NCI-H1930 (cell line): ENCODE data around the gene RTL10.
"Not testable (repeated sequence)": the region's sequence is repeated elsewhere in the genome, so short reads cannot be mapped to it uniquely, and the experiment has no call there.

Experiments
- DNase-seq, 2 experiments: peaks; one replicate each; lab custom pipeline; 2025; lab: John Stamatoyannopoulos, UW

The RTL10 gene

DNA sequence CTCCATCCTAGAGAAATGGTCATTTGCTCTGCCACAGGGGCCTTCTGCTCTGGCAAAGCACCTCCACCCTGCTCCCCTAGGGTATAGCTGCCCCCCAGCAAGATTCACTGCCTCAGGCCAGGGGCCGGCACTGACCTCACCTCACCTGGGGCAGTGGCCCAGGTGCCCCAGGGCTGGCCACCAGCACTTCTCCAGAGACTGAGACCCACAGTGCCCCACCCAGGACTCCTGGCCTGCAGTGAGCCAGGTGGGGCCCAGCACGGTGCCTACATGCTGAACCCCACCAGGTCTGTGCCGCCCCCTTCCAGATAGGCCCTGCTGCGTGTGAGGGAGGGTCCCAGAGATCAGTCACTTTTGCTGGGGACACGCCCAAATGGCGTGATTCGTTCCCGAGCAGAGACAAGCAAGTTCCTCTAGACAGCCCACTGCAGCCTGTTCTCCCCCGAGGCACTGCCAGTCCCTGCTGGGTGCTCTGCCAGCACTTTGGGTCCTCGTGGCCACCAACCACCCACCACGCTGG, 10.8 kb downstream of the RTL10 start:
- DNase-seq, result no peak

DNA sequence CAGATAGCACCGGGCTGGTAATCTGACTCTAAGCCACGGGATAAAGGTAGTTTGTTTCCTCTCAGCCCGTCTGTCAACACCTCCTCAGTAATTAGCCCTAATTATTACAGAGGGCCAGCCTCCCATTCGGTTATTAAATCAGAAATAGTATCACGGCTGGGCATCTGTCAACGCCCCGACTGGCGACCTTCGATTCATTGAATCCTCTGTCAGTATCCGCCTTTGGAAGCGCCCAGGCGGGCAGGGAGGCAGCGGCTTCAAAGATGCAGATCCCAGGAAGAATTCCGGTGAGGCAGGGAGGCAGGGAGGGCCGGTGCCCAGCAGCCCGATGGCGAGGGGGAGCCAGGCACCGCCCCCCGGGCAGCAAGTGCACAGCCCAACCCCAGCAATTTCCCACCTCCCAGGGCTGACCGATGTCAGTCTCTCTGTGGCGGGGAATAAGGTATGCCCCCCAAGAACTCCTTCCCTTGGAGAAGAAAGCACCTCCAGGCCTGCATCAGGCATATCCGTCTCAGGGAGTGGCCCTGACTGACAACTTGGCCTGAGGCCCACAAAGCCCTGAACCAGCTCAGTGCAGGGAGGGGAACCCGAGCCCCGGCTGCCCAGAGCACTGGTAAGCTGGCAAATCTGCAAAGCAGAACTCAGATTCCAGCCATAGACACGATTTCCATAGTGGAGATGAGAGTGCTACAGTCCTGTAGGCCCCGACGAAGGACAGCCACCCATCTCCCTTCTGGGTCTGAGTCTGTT, 11.4 kb downstream of the RTL10 start:
- DNase-seq, result no peak

DNA sequence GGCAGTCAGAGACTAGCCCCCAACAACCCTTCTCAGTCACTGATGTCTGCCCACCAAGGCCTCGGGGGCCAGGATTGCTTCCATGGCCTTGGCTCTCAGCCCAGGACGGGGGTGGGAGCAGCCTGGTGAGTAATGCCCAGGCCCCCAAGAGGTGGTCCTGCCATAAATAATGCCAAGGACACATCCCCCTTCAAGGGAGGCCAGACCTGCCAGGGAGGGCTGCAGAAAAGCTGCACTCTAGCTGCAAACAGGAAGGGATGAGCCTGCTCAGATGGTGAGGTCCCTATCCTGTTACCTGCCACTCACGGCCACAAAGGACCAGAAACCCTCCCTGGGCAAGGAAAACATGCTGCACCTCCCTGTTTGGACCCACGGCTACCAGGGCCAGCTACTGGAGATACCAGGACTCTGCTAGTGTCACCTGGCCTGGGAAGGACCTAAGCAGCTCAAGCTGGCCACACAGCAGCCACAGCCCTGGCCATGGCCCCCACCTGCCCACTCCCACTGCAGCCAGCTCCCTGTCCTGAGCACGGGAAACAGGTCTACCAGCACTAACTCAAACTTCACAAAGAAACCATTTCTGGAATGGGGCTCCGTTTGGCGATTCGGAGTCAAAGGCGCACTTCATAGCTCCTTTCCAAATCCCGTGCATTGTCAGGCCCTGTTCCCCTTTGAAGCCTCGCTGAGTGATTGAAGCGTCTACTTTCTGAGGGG, 12.1 kb downstream of the RTL10 start:
- no peak for DNase-seq

DNA sequence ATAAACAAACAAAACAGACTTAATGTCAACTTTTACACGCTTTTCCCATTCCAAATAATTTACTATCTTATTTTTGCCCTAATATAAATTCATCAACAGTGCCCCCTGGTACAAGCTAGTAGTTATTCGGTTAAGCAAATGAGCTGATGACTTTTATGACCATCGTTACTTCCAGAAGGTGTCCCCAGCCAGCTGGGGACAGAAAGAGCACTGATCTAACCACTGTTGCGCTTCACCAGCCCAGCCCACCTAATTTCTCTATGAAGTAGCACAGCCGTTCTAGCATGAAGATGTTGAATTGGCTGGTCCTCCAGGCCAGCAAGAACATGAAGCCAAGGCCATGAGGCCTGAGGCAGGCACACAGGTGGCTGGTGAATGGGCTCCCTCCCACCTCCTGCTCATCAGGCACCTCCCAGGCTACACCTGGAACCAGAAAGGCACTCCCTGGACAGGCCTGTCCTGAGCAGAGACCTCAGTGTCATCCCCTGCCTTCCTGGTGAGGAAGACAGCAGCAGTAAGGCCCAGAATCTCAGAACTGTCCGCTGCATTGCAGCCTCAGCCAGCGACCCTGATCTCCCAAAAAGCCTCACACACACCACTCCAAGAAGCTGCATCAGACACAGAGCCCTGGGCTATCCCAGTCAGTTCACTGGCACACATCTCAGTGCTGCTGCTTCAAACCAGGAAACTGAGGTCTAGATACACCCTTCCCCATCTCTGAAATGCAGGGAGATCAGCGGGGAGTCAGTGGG, 12.9 kb downstream of the RTL10 start:
- DNase-seq, result no peak

DNA sequence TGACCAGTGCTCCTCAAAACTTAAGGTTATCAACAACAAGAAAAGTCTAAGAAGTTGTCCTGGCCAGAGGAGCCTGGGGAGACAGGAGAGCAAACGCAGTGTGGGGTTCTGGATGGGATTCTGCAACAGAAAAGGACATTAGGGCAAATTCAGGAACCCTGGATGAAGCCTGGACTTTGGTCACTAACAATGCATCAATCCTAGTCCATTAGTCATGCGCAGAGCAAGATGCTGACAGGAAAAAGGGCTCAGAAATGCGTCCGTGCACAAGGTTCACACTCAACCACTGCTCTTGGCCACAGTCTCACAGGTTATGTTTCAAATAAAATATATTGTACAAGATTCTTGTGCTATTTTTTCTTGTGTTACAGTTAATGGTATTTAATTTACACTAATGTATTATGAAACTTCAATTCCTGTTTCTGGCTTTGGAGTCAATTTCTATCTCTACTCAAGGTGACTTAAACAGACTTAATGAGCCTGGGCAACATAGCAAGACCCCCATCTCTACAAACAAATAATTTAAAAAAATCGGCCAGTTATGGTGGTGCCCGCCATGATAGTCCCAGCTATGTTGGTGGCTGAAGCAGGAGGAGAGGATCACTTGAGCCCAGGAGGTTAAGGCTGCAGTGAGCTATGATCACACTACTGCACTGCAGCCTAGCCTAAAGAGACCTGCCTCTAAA, 13.6 kb downstream of the RTL10 start:
- DNase-seq, result no peak

DNA sequence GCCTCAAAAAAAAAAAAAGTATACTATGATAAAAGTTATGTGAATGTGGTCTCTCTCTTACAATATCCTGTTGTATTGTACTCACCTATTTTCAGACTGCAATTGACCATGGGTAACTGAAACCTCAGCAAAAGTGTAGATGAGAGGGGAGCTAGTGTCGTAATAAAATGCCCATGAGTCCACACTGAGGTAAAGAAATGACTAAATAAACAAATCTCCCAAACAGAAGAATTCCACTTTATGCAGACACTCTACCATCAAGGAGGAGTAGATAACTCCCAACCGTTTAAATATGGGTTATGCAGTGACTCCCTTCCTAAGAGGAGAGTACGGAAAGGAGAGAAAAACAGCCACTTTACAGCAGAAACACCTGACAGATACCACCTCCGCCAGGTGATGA, 14.6 kb downstream of the RTL10 start:
- DNase-seq, result no peak

DNA sequence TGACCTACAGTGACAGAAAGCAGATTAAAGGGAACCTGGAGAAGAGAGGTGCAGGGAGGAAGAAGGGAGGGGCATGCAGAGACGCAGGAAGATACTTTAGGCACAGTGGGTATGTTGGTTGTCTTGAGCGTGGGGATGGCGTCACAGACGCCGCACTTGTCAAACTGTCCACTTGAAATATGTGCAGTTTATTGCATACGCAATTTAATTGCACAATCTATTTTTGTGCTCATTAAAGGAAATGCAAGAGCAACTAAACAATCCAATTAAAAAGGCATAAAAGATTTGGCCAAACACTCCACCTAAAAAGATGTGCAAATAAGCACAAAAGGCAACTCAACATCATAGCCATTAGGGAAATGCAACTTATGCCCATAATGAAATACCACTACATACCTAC, 16.8 kb downstream of the RTL10 start:
- DNase-seq, result no peak

DNA sequence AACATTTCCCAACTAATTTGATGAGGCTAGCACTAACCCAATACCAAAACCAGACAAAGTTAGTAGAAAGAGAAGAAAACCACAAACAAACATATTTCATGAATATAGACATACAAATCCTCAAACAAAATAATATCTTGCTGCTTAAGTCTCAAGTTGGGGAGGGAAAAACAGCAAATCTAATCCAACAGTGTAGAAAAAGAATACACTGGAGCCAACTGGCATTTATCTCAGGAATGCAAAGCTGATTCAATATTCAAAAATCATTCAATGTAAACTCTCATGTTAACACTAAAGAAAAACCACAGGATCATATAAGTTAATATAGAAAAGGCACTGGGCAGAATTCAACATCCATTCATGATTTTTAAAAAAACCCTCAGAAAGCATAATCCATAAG, 18.2 kb downstream of the RTL10 start:
- no peak for DNase-seq

DNA sequence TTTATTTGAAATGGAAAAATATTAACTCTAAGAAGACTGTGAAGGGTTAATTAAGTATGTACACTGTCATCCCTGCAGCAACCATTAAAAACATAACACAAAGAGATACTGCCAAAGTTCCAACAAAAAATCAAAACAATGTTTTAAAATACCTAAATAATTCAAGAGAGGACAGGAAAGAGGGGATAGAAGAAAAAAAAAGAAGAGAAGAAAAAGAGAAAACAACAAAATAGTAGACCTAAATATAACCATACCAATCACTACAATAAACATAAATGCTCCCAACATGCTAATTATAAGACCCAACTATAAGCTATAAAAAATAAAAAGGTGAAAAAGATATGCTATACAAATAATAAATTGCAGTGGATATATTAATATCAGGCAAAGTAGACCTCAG, 20.1 kb downstream of the RTL10 start:
- no peak for DNase-seq

DNA sequence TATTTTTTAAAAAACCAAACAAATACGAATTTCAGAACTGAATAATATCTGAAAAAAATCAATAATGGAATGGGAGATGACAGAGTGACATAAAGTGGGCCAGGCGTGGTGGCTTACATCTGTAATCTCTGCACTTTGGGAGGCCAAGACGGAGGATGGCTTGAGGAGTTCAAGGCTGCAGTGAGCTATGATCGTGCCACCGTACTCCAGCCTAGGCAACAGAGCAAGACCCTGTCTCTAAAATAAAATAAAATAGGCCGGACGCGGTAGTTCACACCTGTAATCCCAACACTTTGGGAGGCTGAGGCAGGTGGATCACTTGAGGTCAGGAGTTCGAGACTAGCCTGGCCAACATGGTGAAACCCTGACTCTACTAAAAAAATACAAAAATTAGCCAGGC, 21.3 kb downstream of the RTL10 start:
- DNase-seq, result not testable (repeated sequence)

DNA sequence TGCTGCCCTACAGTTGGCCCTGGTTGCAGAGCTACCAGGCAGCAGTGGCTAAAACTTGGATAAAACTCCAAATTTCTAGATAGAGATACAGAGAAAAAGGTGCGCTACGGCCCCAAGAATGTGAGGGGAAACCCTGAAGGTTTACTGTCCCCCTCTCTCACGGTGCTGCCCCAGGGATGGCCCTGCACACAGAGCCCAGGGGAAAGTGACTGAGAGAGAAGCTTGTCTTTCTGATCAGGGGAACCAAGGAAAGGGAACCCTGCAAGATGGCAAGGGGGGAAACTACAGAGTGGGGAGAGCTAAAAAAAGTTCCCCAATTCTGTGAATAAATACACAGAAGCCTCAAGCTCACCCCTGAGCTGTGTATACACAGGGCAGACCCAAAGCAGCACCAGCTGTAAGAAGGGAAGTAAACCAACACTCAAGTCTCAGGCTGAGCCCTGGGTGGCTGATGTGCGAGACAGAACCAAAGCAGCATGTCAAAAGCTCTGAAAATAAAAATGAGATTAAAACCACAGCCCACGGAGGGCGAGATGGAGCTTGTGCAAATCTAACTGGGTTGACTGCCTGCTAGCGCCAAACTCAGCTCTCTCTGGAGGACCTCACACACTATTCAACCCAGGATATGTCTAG, 22.1 kb downstream of the RTL10 start:
- DNase-seq, result no peak

DNA sequence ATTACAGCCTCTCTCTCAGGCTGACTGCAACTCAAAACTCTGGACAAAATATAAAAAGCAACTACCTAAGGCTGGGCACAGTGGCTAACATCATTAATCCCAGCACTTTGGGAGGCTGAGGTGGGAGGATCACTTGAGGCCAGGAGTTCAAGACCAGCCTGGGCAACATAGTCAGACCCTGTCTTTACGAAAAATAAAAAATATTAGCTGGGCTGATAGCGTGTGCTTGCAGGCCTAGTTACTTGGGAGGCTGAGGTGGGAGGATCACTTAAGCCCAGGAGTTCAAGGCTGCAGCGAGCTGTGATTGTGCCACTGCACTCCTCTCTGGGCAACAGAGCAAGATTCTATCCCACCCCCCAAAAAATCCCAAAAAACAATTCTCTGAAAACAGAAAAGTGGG, 22.7 kb downstream of the RTL10 start:
- DNase-seq, result not testable (repeated sequence)

DNA sequence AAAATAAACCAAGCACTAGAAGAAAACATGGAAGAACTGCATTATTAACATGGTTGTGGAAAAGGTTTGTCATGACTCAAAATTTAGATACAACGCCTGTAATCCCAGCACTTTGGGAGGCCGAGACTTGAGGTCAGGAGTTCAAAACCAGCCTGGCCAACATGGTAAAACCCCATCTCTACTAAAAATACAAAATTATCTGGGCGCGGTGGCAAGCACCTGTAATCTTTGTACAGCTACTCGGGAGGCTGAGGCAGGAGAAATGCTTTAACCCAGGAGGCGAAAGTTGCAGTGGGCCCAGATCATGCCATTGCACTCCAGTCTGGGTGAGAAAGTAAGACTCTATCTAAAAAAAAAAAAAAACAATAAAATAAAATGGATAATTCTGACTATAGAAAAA, 23.7 kb downstream of the RTL10 start:
- no peak for DNase-seq

DNA sequence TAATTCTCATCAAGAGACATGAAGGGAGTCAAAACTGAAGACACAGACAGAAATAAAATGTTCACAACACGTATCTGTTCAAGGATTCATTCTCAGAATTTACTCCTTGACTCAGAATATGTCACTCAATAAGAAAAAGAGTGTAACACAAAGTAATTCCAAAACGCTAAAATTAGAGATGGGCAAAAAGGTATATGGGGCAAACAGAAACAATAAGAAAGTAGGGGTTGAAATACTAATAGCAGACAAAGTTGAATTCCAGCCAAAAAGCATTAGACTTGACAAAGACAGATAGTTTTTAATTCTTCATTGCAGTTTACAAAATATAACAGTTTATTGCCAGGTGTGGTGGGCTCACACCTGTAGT, 26.7 kb downstream of the RTL10 start:
- no peak for DNase-seq

DNA sequence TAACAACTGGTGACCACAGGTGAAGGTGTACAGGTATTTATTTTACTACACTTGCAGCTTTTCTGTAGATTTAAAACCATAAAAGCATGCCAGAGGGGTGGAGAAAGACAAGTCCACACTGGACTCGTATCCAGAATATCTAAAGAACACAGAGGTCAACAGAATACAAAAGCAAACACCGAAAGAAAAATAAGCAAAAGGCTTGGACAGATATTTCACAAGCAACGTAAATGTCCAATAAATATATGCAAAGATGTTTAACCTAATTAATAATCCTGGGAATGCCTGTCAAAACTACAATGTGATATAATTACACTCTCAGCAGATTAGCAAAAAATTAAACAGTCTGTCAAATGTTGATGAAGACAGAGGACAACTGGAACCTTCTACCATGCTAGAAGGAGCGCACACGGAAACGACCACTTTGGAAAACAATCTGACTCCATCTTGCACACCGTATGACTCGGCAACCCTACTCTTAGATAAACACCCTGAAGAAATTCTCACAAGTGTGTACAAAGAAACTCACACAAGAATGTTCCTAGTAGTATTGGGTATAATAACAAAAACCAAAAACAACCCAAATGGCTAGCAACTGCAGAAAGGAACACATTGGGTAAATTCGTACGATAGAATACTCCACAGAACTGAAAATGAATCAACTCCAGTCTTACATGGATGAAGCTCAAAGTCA, 27.2 kb downstream of the RTL10 start:
- DNase-seq, result no peak

DNA sequence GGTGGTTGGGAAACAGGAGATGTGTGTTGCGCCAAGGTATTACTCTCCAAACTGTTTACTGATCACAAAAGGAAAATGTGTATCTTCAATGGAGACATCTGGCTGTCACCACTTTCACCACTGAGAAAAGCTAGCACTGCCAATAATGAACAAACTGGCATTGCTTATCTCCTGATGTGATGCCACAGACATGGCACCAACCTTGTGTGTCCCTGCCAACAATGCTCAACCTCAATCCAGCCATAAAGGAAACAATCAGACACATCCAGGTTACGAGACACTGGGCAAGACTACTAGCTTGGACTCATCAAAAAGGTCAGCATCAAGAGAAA, 28.1 kb downstream of the RTL10 start:
- DNase-seq, result no peak

DNA sequence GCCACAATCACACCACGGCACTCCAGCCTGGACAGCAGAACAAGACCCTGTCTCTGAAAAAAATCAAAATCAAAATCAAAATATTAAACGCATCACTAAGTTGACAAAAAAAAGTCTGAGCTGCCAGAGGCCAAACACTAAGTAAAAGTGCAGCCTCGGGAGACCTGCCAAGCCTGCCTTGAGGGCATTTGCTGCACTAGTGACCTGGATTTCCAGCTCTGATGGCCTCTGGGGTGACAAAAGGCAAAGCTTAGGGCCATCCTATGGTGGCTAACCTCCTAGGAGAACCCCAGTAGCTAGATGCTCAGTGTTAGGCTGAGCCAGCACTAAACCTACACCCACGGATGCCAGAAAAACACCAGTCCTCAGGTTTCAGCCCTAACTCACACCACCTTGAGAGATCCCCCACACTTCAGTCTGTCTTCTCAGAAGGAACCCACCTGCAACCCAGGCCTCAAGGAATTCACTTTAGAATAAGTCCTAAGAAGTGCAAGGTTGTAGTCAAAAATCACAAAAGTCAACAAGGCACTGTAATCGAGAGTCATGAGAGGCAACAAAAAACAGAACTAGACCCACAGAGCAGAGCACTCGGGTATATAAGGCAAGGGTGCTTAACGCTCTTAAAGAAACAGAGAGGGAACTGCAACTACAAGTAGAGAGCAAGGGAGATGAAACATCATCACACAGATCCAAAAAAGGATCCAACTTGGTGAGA, 28.6 kb downstream of the RTL10 start:
- no peak for DNase-seq

DNA sequence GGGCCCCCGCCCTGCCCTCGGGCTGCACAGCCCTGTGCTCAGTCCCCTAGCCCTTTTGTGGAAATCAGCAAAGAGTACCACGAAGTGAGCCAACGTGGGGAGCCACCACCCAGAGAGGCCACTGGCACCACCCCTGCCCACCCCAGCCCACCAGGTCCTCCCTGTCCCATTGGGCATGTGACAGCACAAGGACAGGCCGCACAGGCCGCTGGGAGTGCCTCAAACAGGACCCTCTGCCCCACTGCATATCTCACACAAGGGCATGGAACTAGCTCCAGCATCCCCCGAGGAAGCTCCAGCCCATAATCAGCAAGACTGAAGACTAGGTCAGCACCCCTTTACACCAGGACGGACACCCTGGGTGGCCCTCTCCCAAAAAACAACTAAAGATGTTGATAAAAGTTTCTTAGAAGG, 29.7 kb downstream of the RTL10 start:
- no peak for DNase-seq

DNA sequence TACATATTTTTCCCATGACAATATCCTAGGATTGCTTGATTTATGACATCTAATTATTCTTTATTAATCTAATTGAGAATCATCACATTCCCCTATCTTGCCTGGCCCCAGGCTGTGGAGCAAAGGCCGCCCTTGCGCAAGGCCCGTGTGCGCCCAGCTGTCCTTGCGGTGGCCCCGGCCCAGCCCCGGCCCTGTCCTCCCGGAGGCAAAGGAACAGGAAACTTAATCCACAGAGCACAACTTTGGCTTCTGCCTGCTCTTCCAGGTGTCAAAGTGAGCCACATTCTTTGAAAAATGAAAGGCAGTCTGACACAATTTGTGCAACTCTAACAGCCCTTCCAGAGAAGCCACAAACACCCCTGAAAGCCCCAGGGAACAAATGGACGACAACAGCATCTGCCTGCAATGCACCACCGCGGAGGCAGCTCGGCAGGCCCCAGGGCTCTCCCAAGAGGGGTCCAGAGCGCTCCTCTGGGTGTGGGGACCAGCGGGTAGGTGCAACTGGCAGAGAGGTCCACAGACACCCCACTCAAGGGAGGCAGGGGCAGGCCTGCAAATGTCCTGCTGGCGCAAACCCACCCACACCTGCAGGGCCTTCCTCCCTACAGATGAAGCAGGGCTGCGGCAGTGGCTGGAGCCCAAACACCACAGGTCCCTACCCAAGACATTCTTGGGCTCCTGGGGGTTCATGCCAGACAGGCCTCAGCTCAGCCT, 30.3 kb downstream of the RTL10 start:
- no peak for DNase-seq

DNA sequence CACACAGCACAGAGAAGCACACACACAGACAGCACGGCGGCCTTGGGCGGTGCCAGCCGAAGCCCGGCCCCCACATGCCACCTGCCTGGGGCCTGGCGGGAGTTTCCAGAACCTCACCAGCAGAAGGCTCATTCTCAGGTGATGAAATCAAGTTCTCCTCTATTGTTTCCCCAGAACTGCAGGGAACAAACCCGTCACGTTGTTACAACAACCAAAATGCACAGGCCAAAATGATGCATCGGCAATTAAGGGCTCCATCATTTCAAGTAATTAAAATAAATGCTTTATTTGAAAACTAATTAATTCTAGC, 30.8 kb downstream of the RTL10 start:
- no peak for DNase-seq
